Measurements from ENCODE around the gene CORIN. TPM values are rescaled to one million over a fixed set of nuclear protein-coding genes. Genes with fewer than 3 reads are reported as not detected.

Gene CORIN
- total RNA-seq, 2 donors from 2014 or later: 0.26 to 0.41 TPM

DNA sequence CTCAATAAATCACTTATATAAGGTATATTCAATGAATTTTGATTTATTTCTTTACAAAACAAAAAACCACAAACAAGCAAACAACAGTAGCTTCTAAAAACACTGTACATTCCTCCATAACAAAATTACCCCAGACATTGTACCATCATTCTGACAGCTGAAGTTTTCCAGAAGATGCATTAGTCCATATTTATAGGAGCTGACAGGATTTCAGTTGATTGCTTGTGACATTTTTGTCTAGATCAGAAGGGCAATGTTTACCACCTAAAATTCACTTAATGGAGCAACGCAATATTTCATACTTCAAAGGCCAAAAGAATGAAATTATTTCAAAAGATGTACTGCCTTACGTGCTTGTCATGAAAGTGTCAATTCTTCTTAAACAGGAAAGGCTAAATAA is 185.8 kb downstream of the CORIN start:
- Mint-ChIP-seq H3K4me1 (no peaks in the 10 kb centered on the region), H3K27me3 (no peaks in the 10 kb centered on the region), H3K36me3 (ENCODE audit: low read depth) (no peaks in the 10 kb centered on the region), H3K9me3 (no peaks in the 10 kb centered on the region), H3K4me3 (no peak overlapping the region), H3K27ac (no peak overlapping the region)
- ATAC-seq (replicated peaks): no peak

DNA sequence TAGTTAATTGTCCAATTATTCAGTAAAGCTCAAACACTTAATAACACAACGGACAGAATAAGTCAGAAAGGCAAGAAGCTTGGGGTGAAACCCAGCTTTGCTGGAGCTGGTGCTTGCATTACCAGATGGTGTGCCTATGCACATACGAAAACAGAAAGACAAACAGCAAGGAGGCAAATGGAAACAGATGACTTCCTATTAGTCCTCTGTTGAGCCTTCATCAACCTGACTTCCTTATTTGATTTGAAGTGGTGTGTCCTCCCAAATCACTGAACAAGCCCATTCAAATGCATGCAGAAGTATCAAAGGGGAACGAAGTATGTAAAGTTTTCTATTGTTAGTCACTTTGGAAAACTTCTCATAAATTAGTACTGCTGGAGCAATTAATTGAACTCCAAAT is 186.6 kb downstream of the CORIN start:
- Mint-ChIP-seq H3K4me3 (no peak overlapping the region), H3K27ac (no peak overlapping the region), H3K9me3 (no peaks in the 10 kb centered on the region), H3K36me3 (ENCODE audit: low read depth) (no peaks in the 10 kb centered on the region), H3K27me3 (no peaks in the 10 kb centered on the region), H3K4me1 (no peaks in the 10 kb centered on the region)
- ATAC-seq (replicated peaks): no peak

DNA sequence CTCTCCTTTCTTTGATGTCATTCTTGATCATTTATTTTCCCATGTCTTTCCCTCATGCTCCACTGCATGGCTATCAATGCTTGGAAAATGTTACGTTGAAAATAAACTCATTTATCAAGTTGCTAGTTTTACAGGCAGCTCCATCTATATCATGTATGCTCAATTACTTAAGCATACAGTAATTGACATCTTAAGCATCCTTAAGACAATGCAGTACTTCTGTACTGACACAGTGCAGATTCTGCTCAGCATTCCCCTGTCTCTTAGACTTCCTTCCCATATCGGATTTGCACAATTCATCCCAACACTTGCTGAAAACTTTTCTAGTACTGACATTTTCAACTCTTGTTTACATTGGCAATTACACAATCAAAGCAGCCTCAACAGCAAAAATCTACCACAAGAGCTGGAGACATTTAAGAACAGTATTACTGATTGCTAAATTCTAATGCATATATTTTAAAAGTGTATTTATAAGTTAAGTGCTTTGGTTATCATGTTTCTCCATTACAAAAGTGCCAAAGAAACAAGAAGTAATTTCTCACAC is 187.2 kb downstream of the CORIN start:
- Mint-ChIP-seq H3K36me3 (ENCODE audit: low read depth) (no peaks in the 10 kb centered on the region), H3K9me3 (no peaks in the 10 kb centered on the region), H3K4me1 (no peaks in the 10 kb centered on the region), H3K27me3 (no peaks in the 10 kb centered on the region), H3K4me3 (no peak overlapping the region), H3K27ac (no peak overlapping the region)
- ATAC-seq (replicated peaks): no peak

DNA sequence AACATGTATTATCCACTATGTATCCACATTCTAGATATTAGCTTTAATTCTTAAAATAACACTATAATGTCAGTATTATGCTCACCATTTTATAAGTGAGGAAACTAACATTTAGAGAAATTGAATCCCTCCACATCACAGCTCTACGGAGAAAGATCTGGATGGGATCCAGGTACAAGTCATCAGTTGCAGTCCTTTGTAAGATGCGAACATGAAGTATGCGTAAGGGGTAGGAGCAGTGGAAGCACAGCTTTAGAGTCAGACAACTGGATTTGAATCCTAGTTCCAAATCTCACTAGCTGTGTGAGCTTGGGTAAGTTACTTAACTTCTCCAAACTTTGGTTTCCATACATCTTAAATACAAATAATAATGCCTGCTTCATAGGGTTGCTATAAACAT is 190.3 kb downstream of the CORIN start:
- peaks cover under 1% of the 10 kb centered on the region for H3K27me3 Mint-ChIP-seq
- no peak for ATAC-seq (replicated peaks)
- no peaks in the 10 kb centered on the region for H3K9me3 Mint-ChIP-seq
- no peak overlapping the region for H3K27ac Mint-ChIP-seq
- H3K4me3 Mint-ChIP-seq: no peak overlapping the region
- no peaks in the 10 kb centered on the region for H3K36me3 Mint-ChIP-seq (ENCODE audit: low read depth)
- no peaks in the 10 kb centered on the region for H3K4me1 Mint-ChIP-seq

DNA sequence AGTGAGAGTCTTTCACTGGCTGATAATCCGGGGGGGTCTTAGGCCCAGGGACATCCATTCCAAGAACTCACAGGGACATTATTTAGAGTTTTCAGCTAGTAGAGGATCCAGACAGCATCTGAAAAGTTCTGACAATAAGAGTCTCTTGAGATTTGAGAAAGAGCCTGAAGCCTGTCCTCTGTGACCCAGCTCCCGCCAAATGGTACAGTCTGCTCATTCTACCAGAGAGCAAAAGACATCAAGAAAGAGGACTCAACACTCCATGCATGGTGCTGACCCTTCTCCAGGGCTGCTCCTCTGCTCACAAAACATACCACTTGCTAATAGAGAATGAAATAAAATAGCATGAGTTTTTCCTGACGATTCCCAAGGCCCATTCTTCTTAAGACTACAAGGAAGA is 190.8 kb downstream of the CORIN start:
- Mint-ChIP-seq H3K4me1 (no peaks in the 10 kb centered on the region), H3K27ac (no peak overlapping the region), H3K4me3 (no peak overlapping the region), H3K36me3 (ENCODE audit: low read depth) (no peaks in the 10 kb centered on the region), H3K9me3 (no peaks in the 10 kb centered on the region), H3K27me3 (peaks cover 3% of the 10 kb centered on the region)
- ATAC-seq (replicated peaks): no peak

DNA sequence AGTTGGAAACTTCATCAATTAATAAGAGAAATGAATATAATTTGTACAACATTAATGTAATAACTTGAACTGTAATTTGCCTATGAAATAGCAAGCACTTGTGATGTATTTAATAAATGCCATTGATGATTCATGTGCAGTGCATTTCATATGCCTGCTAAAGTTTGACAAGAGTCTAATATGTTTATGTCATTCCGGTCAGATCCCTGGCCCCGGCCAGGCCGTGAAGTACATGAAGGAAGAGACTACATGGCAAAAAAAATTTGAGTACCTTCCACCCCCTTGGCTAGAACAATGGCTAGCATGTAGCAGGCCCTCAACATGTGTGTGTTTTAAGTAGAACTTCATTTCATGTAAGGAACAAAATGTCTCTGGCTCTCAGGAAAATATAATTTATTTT is 191.5 kb downstream of the CORIN start:
- no peak overlapping the region for H3K4me3 Mint-ChIP-seq
- no peak for ATAC-seq (replicated peaks)
- peaks cover 6% of the 10 kb centered on the region for H3K27me3 Mint-ChIP-seq
- H3K27ac Mint-ChIP-seq: no peak overlapping the region
- H3K4me1 Mint-ChIP-seq: no peaks in the 10 kb centered on the region
- H3K36me3 Mint-ChIP-seq (ENCODE audit: low read depth): no peaks in the 10 kb centered on the region
- H3K9me3 Mint-ChIP-seq: no peaks in the 10 kb centered on the region

DNA sequence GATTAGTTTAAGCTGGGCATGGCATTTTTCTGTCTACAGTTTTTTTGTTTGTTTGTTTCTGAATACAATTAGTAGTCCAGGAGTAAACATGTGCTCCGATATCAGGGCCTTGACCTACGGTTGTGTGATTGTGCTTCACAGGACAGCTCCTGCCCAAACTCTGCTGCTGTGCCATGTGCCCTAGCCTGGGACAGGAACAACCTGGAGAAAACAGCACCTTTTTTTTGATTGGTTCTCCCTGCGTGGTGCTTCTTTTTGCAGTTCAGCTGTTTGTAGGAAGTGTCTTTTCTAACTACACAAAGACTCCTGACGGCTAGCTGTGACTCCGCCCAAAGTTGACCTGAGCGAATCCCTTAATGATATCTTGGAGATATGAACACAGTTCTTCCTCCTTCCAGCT is 194.0 kb downstream of the CORIN start:
- Mint-ChIP-seq H3K4me3 (no peak overlapping the region), H3K36me3 (ENCODE audit: low read depth) (no peaks in the 10 kb centered on the region), H3K27ac (no peak overlapping the region), H3K4me1 (no peaks in the 10 kb centered on the region), H3K27me3 (peaks cover 6% of the 10 kb centered on the region), H3K9me3 (no peaks in the 10 kb centered on the region)
- ATAC-seq (replicated peaks): no peak

DNA sequence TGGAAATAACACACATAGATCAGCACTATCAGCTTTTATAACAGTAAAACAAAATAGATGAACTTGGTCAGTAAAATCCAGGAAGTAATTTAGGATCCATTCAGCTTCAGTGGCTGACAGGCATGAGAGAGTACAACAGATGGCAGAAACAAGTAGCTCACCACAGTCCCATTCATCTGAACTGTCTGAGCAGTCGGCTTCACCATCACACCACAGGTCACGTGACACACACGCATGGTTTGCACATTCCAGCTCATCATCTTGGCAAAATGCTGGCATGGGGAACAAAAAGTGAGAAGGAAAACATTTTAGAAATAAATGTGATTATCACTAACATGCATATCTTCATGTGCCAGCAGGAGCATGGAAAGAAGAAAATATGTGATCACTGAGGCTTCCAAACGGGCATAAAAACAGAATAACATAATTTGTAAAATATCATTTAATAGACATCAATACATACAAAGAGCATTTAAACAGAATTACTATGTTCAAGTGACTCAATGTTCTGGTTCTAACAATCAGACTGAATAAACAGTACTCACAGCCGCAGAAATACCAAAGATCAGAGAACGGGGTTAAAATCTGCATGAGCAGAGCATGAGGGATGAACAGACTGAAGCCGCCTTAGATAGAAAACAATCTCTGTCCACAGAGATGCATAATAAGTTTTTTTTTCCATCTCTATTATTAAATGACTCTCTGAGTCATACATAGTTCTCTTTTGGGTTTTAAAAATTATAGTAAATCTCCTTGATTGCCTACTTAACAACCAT is 194.7 kb downstream of the CORIN start:
- Mint-ChIP-seq H3K4me3 (no peak overlapping the region), H3K36me3 (ENCODE audit: low read depth) (no peaks in the 10 kb centered on the region), H3K4me1 (no peaks in the 10 kb centered on the region), H3K27me3 (peaks cover 9% of the 10 kb centered on the region), H3K9me3 (no peaks in the 10 kb centered on the region), H3K27ac (no peak overlapping the region)
- no peak for ATAC-seq (replicated peaks)

DNA sequence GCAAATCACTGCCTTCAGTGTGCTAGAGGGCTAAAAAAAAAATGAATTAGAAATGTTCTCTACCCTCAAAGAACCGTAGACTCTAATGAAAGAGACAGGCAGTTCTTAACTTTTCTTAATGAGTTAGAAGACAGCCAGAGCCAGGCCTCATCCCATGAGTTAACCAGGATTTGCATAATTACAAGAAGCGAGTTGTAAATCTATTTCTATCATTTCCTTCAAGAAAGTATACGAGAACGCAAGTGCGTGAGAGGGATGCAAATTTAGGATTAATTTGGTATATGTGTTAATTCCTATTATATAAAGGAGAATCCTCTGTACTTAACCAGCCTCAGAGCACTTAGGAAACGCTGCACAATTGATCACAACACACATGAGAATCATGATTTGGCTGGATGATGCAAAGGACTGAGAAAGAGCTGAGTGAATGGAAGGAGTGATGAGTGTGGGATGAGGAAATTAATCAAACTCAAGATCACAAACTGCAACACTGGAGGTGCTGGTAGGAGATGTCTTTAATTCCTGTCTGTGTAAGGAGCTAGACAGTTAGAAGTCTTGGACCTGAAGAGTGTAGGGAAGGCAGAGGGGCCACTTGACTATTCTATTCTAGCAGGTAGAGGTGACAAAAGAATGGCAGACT is 195.6 kb downstream of the CORIN start:
- Mint-ChIP-seq H3K4me3 (no peak overlapping the region), H3K4me1 (no peaks in the 10 kb centered on the region), H3K36me3 (ENCODE audit: low read depth) (no peaks in the 10 kb centered on the region), H3K27me3 (peaks cover 9% of the 10 kb centered on the region), H3K27ac (no peak overlapping the region), H3K9me3 (no peaks in the 10 kb centered on the region)
- no peak for ATAC-seq (replicated peaks)

DNA sequence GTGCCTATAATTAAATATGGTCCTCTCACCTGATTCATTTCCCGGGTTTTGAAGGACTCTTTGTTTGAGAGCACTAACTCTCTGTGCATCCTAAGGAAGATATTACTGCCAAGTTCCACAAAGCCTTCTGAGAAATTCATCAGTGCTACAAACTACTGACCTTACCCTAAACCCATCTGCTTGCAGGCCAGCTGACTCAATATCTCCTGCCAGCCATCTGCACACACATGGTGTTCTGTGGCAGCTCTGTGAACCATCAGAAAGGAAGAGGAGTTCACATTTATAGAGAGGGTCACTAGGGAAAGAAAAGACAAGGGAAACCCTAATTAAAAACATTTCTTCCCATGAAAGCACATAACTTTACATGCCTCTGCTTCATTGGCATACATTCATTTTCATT is 196.1 kb downstream of the CORIN start:
- peaks cover 13% of the 10 kb centered on the region for H3K27me3 Mint-ChIP-seq
- H3K27ac Mint-ChIP-seq: no peak overlapping the region
- H3K9me3 Mint-ChIP-seq: peaks cover 5% of the 10 kb centered on the region
- no peak for ATAC-seq (replicated peaks)
- H3K4me3 Mint-ChIP-seq: no peak overlapping the region
- no peaks in the 10 kb centered on the region for H3K36me3 Mint-ChIP-seq (ENCODE audit: low read depth)
- H3K4me1 Mint-ChIP-seq: no peaks in the 10 kb centered on the region

DNA sequence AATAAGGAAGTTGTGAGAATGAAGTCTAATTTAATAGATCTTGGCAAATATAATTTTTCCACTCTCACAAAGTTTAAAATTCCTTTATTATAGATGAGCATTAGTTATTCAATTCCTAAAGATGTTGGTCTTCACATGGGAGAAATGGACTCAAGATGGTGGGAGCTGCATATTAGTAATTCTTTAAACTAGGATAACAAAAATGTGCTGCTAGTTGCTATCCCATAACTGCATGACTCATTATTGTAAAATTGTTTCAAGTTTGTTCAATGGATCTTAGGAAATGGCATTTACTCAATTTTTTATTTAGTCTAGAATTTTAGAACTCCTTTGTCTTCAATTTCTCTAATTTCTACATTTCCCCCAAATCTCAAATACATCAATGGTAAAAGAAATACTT is 197.0 kb downstream of the CORIN start:
- peaks cover 16% of the 10 kb centered on the region for H3K27me3 Mint-ChIP-seq
- no peak for ATAC-seq (replicated peaks)
- H3K4me1 Mint-ChIP-seq: no peaks in the 10 kb centered on the region
- no peak overlapping the region for H3K27ac Mint-ChIP-seq
- no peak overlapping the region for H3K4me3 Mint-ChIP-seq
- no peaks in the 10 kb centered on the region for H3K36me3 Mint-ChIP-seq (ENCODE audit: low read depth)
- H3K9me3 Mint-ChIP-seq: peaks cover 8% of the 10 kb centered on the region

DNA sequence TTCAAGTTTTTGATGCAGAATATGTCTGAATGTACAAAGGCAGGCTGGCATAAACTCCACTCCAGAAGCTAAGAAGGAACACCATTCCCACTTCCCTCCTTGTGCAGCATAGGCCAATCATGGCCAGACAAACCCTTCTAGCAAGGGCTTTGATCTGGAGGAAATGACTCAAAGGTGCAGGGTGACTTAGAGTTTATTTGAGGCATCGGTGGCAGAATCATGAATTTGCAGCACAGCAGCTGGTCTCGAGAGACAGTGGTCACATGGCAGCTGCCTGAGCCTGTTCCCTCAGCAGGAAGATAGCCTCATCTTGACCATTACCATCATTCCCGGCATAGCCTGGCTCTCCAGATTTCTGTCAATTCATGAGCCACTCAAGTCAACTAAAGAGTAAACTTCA is 198.3 kb downstream of the CORIN start:
- Mint-ChIP-seq H3K9me3 (peaks cover 8% of the 10 kb centered on the region), H3K4me1 (no peaks in the 10 kb centered on the region), H3K4me3 (no peak overlapping the region), H3K27me3 (peaks cover 16% of the 10 kb centered on the region), H3K27ac (no peak overlapping the region), H3K36me3 (ENCODE audit: low read depth) (no peaks in the 10 kb centered on the region)
- no peak for ATAC-seq (replicated peaks)

DNA sequence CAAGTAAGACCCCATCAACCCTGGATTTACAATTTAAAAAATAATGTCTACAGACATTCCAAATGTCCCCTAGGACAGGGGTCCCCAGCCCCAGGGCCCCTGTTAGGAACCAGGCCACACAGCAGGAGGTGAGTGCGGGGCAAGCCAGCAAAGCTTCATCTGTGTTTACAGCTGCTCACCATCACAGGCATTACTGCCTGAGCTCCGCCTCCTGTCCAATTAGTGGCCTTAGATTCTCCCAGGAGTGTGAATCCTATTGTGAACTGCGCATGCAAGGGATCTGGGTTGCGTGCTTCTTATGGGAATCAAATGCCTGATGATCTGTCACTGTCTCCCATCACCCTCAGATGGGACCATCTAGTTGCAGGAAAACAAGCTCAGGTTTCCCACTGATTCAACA is 206.7 kb downstream of the CORIN start:
- Mint-ChIP-seq H3K4me1 (no peaks in the 10 kb centered on the region), H3K36me3 (ENCODE audit: low read depth) (no peaks in the 10 kb centered on the region), H3K4me3 (no peak overlapping the region), H3K27me3 (no peaks in the 10 kb centered on the region), H3K9me3 (no peaks in the 10 kb centered on the region), H3K27ac (no peak overlapping the region)
- no peak for ATAC-seq (replicated peaks)

DNA sequence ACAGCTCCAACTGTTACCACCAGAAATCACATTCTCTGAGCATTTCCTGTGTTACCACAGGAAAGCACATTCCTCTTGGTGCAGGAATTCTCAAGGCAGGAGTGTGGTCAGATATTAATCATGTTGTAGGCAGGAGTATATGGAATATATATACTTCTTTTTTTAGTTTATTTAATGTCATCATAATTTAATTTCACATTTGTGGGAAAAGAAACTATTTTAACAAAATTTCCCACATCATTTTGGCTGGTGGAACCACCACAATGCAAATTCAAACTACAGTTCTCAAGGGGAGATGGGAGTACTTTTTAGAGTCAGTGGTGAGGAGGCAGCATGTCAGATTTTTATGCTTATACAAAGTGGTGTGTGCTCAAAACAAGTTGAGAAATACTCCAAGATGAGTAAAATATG is 213.8 kb downstream of the CORIN start:
- Mint-ChIP-seq H3K36me3 (ENCODE audit: low read depth) (no peaks in the 10 kb centered on the region), H3K4me1 (no peaks in the 10 kb centered on the region), H3K9me3 (peaks cover 3% of the 10 kb centered on the region), H3K27ac (no peak overlapping the region), H3K27me3 (no peaks in the 10 kb centered on the region), H3K4me3 (no peak overlapping the region)
- no peak for ATAC-seq (replicated peaks)

DNA sequence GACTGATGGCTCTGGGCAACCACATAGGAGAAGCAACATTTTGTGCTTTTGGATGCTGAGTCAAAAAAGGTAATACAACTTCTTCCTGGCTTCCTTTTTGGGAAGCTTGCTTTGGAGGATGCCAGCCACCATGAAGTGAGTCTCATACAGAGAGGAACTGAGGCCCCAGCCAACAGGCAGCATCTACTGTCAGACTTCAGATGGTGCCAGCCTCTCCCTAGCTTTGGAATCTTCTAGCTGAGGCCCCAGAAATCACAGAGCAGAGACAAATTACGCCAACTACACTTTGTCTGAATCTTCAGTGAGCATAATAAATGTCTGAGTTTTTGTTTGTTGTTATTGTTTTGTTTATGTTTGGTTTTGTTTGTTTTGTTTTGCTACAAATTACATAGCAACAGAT is 216.7 kb downstream of the CORIN start:
- Mint-ChIP-seq H3K4me3 (no peak overlapping the region), H3K27me3 (no peaks in the 10 kb centered on the region), H3K36me3 (ENCODE audit: low read depth) (no peaks in the 10 kb centered on the region), H3K9me3 (peaks cover 3% of the 10 kb centered on the region), H3K4me1 (no peaks in the 10 kb centered on the region), H3K27ac (no peak overlapping the region)
- no peak for ATAC-seq (replicated peaks)
